ENCODE measurements around the gene KNCN. TPM values are rescaled to one million over a fixed set of nuclear protein-coding genes. Genes with fewer than 3 reads are reported as not detected.

The KNCN gene
- total RNA-seq, 4 donors from 2014 or later: not detected

DNA sequence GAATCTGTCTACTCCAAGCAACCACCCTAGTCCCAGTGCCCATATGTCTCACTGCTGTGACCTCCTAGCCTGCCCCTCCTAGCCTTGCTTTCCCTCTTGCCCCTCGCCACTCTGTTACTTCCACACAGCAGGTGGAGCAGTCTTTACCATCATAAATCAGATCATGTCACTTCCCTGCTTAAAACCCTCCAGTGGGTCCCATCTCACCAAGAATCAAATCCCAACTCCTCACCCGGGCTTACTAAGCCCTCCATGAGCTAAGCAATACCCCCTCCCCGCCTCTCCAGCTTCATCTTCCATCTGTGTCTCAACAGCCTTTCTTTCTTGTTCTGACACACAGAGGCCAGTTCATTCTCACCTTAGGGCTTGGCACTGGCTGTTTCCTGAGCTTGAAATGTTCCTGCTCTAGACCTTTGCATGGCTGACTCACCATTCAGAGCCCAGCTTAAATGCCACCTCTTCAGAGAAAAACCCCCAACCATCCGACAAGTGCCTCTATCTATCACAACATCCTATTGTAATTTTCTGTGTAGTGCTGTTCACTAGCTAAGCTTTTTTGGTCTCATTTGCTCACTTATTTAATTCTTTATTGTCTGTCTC is 22.3 kb downstream of the KNCN start:
- TF ChIP-seq, protein P1, sequence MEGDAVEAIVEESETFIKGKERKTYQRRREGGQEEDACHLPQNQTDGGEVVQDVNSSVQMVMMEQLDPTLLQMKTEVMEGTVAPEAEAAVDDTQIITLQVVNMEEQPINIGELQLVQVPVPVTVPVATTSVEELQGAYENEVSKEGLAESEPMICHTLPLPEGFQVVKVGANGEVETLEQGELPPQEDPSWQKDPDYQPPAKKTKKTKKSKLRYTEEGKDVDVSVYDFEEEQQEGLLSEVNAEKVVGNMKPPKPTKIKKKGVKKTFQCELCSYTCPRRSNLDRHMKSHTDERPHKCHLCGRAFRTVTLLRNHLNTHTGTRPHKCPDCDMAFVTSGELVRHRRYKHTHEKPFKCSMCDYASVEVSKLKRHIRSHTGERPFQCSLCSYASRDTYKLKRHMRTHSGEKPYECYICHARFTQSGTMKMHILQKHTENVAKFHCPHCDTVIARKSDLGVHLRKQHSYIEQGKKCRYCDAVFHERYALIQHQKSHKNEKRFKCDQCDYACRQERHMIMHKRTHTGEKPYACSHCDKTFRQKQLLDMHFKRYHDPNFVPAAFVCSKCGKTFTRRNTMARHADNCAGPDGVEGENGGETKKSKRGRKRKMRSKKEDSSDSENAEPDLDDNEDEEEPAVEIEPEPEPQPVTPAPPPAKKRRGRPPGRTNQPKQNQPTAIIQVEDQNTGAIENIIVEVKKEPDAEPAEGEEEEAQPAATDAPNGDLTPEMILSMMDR (IDR thresholded peaks at IDR 0.05): no peak
- no peak for TF ChIP-seq POLR2A (IDR thresholded peaks at IDR 0.05)
- no peak overlapping the region for H3K27ac ChIP-seq
- no peaks in the 10 kb centered on the region for H3K9me3 ChIP-seq
- no peaks in the 10 kb centered on the region for H3K36me3 ChIP-seq
- DNase-seq: no peak
- peaks cover 0 to 20% (median 5%) of the 10 kb centered on the region in 4 donors for H3K4me1 ChIP-seq
- no peak overlapping the region for H3K4me3 ChIP-seq
- H3K27me3 ChIP-seq: no peaks in the 10 kb centered on the region

DNA sequence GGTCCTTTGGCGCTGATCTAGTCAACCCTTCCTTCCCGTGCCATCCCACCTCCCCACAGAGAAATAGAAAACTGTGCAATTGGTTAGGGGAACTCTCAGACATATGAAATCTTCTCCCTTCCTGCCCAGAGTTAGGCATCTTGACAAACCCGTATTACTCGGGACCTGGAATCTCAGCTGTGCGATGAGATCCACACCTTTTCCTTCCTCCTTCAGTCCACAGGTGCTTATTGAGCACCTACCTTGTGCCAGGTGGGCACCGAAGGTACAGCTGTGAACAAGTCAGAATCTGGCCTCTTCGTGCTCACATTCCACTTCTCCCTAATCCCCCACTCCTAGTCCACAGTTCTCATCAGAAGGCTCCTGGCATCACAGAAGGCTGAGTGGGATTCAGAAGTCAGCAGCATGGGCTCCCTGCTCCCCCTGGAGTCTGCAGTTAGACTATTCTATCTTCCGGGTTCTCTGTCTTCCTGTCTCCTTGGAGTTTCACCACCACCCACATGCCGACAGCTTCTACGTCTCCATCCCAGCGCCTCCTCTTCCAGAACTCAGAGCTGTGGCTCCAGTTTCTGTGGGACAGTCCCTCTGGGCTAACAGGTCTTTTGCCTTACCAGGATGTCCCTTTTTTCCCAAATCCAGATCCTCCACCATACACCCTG is 23.0 kb downstream of the KNCN start:
- H3K9me3 ChIP-seq: no peaks in the 10 kb centered on the region
- H3K4me1 ChIP-seq: peaks cover 0 to 18% (median 3%) of the 10 kb centered on the region in 4 donors
- H3K27ac ChIP-seq: no peak overlapping the region
- no peaks in the 10 kb centered on the region for H3K36me3 ChIP-seq
- no peak for DNase-seq
- no peak for TF ChIP-seq POLR2A (IDR thresholded peaks at IDR 0.05)
- TF ChIP-seq, protein P1 (IDR thresholded peaks at IDR 0.05): no peak
- no peaks in the 10 kb centered on the region for H3K27me3 ChIP-seq
- no peak overlapping the region for H3K4me3 ChIP-seq

DNA sequence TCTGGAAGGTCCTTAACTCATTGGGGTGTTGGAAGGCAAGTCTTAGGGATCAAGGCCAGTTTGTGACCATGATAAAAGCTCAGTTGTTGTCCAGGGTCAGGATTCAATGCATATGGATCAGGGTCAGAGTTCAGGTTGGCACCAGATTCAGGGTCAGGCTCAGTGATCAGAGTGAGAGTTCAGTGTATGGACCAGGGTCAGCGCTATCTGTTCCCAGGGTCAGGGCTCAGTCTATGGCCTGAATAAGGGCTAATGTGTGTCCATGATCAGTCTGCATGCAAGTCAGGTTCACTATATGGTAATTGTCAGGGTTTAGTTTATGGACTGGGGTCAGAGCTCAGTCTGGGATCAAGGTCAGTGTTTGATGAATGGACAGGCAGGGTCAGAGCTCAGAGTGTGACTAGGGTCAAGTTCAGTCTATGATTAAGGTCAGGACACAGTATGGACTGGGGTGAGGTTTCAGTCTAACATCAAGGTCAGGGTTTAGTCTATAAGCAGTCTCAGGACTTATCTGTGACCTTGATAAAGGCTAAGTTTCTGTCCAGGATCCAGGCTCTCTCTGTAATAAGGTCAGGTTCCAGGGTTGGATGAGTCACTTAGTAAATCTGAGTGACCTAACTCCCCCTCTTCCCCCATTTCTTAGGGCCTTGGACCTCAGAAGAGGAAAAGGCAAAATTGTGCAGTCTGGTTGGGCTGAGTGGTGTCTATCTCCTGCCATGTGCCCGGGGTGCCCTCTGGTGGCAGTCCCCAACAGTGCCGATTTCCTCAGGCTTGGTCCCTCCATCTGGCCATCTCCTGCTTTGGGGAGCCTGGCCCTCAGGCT is 23.8 kb downstream of the KNCN start:
- no peaks in the 10 kb centered on the region for H3K27me3 ChIP-seq
- H3K9me3 ChIP-seq: no peaks in the 10 kb centered on the region
- no peak overlapping the region for H3K4me3 ChIP-seq
- DNase-seq: peak; percentile 57 to 91 (median 88)
- peak overlapping the region in 2 of 4 donors; percentile 75 to 83 for H3K27ac ChIP-seq
- H3K4me1 ChIP-seq: peaks cover 0 to 18% (median 0%) of the 10 kb centered on the region in 4 donors
- TF ChIP-seq, protein P1 (IDR thresholded peaks at IDR 0.05): peak; percentile 26 to 95 (median 84)
- no peak for TF ChIP-seq POLR2A (IDR thresholded peaks at IDR 0.05)
- no peaks in the 10 kb centered on the region for H3K36me3 ChIP-seq

DNA sequence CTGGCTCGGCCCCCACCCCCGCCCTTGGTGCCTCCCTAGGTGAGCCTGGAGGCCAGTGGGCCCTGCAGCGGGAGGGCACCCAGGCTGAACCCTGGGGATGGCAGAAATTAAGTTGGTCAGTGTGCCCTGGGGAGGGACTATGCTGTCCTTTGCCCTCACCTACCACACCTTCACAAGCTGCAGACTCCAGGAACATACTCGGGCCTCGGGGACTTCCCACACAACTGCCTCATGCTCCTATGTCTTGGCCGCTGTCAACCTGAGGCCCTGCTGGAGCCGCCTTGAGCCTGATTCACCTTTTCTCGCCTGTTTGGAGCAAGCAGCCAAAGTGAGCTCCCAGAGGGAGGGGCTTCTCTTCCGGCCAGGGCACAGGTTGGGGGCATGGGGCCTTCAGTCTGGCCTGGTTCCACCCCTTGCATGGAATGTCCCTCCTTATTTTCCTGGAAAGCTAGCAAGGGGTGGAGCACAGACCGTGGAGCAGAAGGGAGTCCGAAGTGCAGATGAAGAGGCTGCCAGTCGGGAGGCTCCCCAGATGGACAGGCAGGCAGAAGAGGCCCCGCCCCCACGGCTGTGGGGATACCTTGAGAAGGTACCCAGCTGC is 24.7 kb downstream of the KNCN start:
- Histone ChIP-seq H3K4me1 (peaks cover 0 to 20% (median 0%) of the 10 kb centered on the region in 4 donors), H3K27ac (peak overlapping the region in 2 of 4 donors; percentile 75 to 83), H3K9me3 (no peaks in the 10 kb centered on the region), H3K36me3 (no peaks in the 10 kb centered on the region), H3K4me3 (no peak overlapping the region), H3K27me3 (no peaks in the 10 kb centered on the region)
- TF ChIP-seq, protein P1 (IDR thresholded peaks at IDR 0.05): no peak
- TF ChIP-seq POLR2A (IDR thresholded peaks at IDR 0.05): no peak
- DNase-seq: peak in 2 of 3 donors; percentile 86 to 87

DNA sequence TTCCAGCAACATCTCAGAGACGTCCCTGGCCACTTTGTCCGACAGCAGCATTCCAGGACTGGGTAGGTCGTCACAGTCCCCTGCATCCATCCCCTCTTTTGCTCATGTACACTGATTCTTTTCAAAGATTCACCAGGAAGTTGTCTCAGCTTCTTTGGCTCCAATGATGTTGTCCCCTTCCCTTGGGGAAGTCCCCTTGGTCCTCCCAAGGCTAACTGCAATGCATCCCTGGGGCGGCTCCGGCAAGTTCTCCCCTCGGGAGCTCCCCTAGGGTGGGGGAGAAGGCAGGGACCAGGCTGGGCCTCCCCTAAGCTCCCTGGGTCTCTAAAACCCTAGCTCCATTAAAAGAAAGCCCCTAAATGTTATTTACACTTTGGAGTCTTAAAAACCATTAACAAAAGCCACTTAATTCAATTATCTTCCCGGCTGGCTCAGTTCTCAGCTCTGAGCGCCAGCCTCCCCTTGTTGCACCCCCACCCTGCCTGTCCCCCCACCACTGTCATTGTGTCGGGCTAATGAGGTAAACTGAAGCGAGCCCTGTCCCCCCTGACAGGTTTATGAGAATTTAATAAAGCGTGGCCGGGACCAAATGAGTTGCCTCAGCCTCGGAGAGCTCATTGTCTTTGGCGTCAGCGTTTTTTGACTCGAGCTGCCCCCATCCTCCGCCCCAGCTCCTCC is 25.3 kb downstream of the KNCN start:
- no peaks in the 10 kb centered on the region for H3K9me3 ChIP-seq
- no peak for DNase-seq
- TF ChIP-seq POLR2A (IDR thresholded peaks at IDR 0.05): no peak
- TF ChIP-seq, protein P1 (IDR thresholded peaks at IDR 0.05): no peak
- H3K4me1 ChIP-seq: peaks cover 0 to 20% (median 0%) of the 10 kb centered on the region in 4 donors
- no peaks in the 10 kb centered on the region for H3K36me3 ChIP-seq
- H3K27ac ChIP-seq: peak overlapping the region in 2 of 4 donors; percentile 75 to 83
- no peak overlapping the region for H3K4me3 ChIP-seq
- H3K27me3 ChIP-seq: no peaks in the 10 kb centered on the region
